NCI-H748 treated with DMSO at 0.1 percent for 48 hours (cell line): Measurements from ENCODE around the gene PCDHB13.
"Not testable (repeated sequence)": the region's sequence is repeated elsewhere in the genome, so short reads cannot be mapped to it uniquely, and the experiment has no call there.

Experiments
- DNase-seq: peaks from one replicate; lab custom pipeline; 2025; lab: John Stamatoyannopoulos, UW

The PCDHB13 gene

GRCh38 chr5:141213656-141214339 lies at the start of gene PCDHB13:
TSS of gene PCDHB13 (plus strand) at chr5:141213919. CDS start at chr5:141214124, 205 bp downstream.
- DNase-seq, result peak; percentile 15

DNA sequence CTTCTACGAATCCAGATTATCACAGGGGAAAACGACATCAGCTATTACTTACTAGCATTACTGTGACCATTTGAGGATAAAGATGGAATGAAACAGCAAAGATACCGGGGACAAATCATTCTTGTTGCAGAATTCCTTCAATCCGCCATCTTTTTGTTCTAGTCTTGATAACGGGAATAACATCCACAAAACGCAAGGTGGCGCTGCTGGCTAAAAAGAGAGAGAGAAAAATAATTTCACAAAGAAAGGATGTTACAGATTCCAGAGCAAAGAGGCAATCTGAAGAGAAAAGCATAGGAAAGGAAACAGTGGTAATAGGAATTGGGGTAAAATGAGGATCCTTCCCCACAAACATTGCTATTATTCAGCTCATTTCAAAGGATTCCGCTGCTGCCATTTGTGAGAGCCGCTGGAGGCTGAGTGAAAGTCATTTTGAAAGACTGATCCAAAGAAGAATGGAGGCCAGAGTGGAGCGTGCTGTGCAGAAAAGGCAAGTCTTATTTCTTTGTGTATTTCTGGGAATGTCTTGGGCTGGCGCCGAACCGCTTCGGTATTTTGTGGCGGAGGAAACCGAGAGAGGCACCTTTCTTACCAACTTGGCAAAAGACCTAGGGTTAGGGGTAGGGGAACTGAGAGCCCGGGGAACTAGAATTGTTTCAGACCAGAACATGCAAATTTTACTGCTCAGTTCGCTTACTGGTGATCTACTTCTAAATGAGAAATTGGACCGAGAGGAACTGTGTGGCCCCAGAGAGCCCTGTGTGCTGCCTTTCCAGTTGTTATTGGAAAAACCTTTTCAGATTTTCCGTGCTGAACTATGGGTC lies 41.1 kb upstream of the PCDHB13 start, which contains the start of gene PCDHB7:
Gene PCDHB7 (plus strand): TSS at position 264 of the 824 bp plus-strand sequence. CDS start 192 bp downstream, at position 456.
- DNase-seq, result peak; percentile 70

DNA sequence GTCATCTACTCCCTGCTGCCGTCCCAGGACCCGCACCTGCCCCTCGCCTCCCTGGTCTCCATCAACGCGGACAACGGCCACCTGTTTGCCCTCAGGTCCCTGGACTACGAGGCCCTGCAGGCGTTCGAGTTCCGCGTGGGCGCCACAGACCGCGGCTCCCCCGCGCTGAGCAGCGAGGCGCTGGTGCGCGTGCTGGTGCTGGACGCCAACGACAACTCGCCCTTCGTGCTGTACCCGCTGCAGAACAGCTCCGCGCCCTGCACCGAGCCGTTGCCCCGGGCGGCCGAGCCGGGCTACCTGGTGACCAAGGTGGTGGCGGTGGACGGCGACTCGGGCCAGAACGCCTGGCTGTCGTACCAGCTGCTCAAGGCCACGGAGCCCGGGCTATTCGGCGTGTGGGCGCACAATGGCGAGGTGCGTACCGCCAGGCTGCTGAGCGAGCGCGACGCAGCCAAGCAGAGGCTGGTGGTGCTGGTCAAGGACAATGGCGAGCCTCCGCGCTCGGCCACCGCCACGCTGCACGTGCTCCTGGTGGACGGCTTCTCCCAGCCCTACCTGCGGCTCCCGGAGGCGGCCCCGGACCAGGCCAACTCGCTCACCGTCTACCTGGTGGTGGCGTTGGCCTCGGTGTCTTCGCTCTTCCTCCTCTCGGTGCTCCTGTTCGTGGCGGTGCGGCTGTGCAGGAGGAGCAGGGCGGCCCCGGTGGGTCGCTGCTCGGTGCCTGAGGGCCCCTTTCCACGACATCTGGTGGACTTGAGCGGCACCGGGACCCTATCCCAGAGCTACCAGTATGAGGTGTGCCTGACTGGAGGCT lies 39.2 kb upstream of the PCDHB13 start:
- DNase-seq, result not testable (repeated sequence)

GRCh38 chr5:141175933-141176332 lies 37.8 kb upstream of the PCDHB13 start:
- no peak for DNase-seq

- DNase-seq, result peak; percentile 65
Observed at GRCh38 chr5:141177577-141178191, 36.0 kb upstream of the PCDHB13 start, which contains the start of gene PCDHB8. TSS of gene PCDHB8 (plus strand) at chr5:141177790. CDS start at chr5:141178035, 245 bp downstream.

DNA sequence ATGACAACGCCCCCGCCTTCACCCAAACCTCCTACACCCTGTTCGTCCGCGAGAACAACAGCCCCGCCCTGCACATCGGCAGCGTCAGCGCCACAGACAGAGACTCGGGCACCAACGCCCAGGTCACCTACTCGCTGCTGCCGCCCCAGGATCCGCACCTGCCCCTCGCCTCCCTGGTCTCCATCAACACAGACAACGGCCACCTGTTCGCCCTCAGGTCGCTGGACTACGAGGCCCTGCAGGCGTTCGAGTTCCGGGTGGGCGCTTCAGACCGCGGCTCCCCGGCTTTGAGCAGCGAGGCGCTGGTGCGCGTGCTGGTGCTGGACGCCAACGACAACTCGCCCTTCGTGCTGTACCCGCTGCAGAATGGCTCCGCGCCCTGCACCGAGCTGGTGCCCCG lies 34.3 kb upstream of the PCDHB13 start:
- DNase-seq, result not testable (repeated sequence)

- DNase-seq, result not testable (repeated sequence)
Observed at GRCh38 chr5:141179876-141180275, 33.8 kb upstream of the PCDHB13 start.

DNA sequence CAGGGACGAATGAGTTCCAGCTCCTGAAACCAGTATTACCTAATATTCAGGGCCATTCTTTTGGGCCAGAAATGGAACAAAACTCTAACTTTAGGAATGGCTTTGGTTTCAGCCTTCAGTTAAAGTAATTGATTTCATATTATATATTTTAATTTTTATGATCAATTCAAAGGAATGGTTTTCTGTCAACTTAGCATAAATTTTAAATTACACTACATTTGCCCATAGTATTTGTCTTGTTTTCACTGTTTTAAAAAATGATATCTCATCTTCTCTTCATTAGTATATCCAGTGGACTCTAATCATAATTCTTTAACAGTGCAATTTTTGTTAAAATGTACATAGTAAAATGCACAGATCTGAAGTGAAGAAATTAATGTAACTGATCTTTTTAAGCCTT lies 33.4 kb upstream of the PCDHB13 start:
- no peak for DNase-seq

DNA sequence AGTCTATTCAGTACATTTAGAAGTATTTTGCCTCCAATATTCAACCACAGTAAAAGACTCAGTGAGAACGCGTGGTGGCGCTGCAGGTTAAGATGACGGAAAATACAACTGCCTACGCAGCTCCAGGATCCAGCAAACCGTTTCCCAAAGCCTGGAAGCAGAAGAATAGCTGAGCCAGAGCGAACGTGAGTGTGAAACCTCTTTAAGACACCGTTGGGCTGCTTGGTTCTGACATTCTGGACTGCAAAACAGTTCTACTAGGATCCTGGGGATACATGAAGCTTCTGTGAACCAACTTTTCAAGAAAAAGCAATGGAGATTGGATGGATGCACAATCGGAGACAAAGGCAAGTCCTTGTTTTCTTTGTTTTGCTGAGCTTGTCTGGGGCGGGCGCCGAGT lies 31.5 kb upstream of the PCDHB13 start, which contains the start of gene PCDHB16:
Gene PCDHB16 (plus strand): TSS at position 140 of the 400 bp plus-strand sequence. CDS start 173 bp downstream, at position 313.
- DNase-seq, result peak; percentile 24

DNA sequence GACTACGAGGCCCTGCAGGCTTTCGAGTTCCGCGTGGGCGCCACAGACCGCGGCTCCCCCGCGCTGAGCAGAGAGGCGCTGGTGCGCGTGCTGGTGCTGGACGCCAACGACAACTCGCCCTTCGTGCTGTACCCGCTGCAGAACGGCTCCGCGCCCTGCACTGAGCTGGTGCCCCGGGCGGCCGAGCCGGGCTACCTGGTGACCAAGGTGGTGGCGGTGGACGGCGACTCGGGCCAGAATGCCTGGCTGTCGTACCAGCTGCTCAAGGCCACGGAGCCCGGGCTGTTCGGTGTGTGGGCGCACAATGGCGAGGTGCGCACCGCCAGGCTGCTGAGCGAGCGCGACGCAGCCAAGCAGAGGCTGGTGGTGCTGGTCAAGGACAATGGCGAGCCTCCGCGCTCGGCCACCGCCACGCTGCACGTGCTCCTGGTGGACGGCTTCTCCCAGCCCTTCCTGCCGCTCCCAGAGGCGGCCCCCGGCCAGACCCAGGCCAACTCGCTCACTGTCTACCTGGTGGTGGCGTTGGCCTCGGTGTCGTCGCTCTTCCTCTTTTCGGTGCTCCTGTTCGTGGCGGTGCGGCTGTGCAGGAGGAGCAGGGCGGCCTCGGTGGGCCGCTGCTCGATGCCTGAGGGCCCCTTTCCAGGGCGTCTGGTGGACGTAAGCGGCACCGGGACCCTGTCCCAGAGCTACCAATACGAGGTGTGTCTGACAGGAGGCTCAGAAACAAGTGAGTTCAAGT lies 29.4 kb upstream of the PCDHB13 start:
- DNase-seq, result not testable (repeated sequence)

- DNase-seq, result peak; percentile 75
Observed at GRCh38 chr5:141186897-141187512, 26.7 kb upstream of the PCDHB13 start, which contains the start of gene PCDHB9. TSS of gene PCDHB9 (plus strand) at chr5:141187161. CDS start at chr5:141187319, 158 bp downstream.

DNA sequence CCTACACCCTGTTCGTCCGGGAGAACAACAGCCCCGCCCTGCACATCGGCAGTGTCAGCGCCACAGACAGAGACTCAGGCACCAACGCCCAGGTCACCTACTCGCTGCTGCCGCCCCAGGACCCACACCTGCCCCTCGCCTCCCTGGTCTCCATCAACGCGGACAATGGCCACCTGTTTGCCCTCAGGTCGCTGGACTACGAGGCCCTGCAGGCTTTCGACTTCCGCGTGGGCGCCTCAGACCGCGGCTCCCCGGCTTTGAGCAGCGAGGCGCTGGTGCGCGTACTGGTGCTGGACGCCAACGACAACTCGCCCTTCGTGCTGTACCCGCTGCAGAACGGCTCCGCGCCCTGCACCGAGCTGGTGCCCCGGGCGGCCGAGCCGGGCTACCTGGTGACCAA lies 25.0 kb upstream of the PCDHB13 start:
- not testable (repeated sequence) for DNase-seq

- not testable (repeated sequence) for DNase-seq
Observed at GRCh38 chr5:141189131-141189530, 24.6 kb upstream of the PCDHB13 start.

- DNase-seq, result peak; percentile 89
Observed at GRCh38 chr5:141192110-141192725, 21.5 kb upstream of the PCDHB13 start, which contains the start of gene PCDHB10. TSS of gene PCDHB10 (plus strand) at chr5:141192353. CDS start at chr5:141192553, 200 bp downstream.

DNA sequence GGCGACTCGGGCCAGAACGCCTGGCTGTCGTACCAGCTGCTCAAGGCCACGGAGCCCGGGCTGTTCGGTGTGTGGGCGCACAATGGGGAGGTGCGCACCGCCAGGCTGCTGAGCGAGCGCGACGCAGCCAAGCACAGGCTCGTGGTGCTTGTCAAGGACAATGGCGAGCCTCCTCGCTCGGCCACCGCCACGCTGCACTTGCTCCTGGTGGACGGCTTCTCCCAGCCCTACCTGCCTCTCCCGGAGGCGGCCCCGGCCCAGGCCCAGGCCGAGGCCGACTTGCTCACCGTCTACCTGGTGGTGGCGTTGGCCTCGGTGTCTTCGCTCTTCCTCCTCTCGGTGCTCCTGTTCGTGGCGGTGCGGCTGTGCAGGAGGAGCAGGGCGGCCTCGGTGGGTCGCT lies 19.4 kb upstream of the PCDHB13 start:
- not testable (repeated sequence) for DNase-seq

DNA sequence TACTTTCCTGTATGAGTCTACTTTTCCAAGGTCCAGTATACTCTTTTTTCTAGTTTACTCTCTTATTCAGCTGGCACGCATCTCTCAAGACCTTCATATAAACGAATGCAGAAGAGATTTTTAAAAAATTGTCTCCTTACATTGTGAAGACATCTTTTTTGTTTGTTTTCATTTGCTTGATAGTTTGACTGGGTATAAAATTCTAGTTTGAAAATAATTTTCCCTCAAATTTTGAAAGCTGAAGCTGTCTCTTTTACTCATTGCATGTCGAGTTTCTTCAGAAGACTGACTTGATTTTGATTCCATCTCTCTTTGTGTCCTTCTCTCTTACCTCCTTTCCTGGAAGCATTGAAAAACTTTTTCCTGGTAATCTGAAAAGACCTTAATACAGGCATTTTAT lies 17.4 kb upstream of the PCDHB13 start:
- no peak for DNase-seq

DNA sequence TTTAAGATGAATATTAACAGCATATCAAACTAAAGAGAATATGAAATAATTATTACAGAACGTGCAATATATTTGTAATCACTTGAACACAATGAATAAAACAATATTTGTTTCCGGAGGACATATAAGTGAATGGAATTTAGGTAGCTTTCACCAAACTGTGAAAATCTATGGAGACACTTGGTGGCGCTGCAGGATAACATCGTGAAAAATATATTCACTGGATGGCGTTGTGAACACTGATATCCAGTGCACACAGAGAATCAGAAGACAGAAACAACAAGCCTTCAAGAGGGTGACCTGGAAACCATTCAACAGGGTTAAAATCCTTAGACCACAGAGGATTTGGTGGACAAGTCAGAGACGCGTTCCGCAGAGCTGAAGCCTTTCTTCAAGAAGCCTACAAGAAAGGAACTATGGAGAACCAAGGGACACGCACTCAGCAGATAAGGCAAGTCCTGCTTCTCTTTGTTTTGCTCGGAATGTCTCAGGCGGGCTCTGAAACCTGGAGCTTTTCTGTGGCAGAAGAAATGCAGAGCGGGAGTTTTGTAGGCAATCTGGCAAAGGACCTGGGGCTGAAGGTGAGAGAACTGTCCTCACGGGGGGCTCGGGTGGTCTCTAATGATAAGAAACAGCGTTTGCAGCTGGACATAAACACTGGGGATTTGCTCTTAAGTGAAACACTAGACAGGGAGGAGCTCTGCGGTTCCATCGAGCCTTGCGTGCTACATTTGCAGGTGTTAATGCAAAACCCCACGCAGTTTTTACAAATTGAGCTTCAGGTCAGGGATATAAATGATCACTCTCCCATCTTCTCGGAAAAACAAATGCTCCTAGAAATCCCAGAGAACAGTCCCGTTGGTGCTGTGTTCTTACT lies 14.1 kb upstream of the PCDHB13 start, which contains the start of gene PCDHB11:
Gene PCDHB11 (plus strand): TSS at position 269 of the 877 bp plus-strand sequence. CDS start 148 bp downstream, at position 417.
- peak; percentile 85 for DNase-seq

- not testable (repeated sequence) for DNase-seq
Observed at GRCh38 chr5:141201126-141201525, 12.6 kb upstream of the PCDHB13 start.
